Measurements from ENCODE around the gene BCAR3.
"Not testable (repeated sequence)": the region's sequence is repeated elsewhere in the genome, so short reads cannot be mapped to it uniquely, and the experiment has no call there.

The BCAR3 gene

DNA sequence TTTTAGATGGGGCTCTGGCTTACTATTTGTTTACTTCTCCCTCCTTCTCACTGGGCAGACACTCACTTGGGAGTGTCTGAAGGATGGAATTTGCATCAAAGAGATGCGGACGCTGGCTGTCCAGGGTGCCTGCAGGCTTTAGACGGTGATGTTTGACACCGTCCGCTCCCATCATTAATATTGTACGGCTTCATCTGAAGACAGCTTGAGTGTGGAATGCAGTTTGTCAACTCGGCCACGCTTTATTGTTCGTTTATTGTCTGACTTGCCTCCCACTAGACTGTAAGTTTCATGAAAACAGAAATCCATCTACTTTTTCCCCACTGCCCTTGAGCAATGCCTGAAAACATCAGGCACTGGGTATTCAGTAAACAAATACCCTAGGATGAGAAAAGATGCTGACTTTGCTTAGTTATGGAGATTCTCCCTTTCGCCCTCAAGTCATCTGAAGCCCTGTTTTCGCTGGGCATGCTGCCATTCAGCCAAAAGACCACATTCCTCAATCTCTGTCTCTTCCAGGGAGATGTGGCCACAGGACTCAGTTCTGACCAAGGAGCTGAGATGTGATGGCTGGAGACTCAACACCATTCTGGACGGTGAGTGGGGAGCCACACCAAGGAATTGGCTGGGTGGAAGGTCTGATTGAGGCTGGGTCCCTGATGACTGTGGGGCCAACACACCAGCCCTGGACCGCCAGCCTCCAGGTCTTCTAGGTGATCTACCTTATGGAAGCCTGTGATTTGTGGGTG lies 87.6 kb downstream of the BCAR3 start:
- no peak for DNase-seq

DNA sequence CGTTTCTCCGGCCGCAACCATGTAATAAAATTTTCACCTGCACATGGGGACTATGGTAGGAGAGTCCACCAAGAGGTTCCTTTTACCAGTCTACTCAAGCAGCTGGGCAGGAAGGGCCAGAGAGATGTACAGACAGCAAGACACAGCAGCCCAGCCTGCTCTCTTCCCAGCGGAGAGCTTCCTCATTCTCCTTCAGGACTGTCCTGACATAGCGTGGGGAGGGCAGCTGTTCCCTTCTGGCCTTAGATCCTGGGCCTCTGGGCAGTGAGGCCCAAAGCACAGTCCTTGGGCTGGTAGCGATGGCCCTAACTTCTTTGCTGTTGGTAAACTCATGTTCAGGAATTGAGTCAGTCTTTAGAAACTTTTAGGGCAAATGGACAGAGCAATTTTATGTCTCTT lies 89.1 kb downstream of the BCAR3 start:
- DNase-seq = no peak

DNA sequence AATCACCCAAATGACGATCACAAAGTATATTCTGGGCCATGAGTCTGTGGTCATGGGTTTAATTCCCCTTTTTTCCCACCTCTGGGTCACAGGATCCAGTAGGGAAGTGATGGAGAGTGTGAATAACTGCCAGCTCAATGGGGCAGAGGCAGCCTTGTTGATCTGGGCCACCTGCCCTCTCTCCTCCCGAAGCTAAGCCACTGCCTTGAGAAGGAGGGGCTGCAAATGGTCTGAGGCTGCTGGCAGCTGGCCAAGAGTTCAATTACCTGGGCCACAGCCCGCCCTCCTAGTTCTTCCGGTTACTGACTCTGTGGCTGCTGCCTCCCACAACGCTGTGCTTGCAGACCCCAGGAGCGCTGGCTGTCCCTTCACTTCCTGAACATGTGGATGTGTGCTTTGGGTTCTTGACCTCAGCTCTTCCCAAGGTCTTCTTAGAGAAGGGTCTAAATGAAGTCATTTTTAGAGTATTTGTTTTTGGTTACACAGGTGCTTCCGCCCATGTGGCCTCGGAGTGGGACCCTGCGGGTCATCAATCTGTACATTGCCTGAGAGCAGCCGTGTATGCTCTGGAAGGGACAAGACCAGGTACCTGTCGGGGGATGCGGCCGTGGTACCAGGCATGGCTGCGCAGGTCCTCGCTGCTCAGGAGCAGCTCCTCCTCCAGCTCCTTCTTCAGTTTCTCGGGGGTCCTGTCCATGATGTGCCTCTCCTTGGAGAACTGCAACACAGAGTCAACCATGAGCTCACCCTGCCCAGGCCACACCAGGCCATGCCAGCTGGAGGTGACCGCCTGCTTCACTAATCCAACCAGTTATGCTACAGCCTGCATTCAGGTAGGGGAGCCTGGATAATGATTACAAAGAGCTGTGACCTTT lies 89.7 kb downstream of the BCAR3 start:
- DNase-seq = peak; percentile 3

DNA sequence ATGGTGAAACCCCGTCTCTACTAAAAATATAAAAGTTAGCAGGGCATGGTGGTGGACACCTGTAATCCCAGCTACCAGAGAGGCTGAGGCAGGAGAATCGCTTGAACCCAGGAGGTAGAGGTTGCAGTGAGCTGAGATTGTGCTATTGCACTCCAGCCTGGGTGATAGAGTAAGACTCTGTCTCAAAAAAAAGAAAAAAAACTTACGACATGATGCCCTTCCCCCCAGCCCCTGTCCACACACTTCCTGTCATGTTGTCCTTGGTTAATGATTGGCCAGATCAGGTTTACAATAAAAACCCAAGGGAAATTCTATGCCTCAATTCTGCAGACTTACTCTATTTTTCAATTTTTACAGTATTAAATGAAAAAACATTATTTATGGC lies 90.4 kb downstream of the BCAR3 start:
- DNase-seq = not testable (repeated sequence)

DNA sequence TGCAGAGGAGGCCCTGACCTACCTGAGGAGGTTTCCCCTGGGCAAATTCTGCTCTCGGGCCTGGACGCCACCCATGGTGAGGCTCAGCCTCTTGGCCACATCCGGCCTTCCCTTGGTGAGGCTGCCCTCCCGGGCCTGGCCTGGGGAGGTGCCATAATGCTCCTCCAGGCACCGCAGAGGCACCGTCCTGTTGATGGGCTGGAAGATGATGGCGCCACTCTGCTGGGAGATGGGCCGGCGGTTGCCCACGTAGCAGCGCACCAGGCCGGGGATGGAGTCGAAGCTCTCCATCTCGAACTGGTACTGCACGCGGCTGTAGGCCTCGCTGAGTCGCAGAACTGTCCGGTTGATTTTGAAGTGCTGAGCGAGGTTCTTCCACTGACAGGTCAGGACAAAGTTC lies 92.7 kb downstream of the BCAR3 start:
- DNase-seq = no peak

DNA sequence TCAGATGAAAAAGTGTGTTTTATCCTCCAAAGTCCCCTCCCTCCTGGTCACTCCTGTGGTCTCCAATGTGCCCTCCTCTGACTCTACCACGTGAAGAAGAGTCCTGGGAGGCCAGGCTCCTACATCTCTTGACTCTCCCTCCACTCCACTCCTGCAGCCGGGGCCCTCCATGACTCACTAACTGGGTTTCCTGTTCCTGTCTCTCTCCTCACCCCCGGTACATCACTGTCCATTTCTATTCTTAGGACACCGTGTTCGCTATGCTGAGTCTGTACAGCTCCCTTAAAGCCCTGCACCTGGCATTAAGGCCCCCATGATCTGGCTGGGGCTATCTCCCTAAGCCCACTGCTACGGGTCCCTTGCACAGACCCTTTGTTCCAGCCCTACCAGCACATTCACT lies 93.4 kb downstream of the BCAR3 start:
- no peak for DNase-seq

DNA sequence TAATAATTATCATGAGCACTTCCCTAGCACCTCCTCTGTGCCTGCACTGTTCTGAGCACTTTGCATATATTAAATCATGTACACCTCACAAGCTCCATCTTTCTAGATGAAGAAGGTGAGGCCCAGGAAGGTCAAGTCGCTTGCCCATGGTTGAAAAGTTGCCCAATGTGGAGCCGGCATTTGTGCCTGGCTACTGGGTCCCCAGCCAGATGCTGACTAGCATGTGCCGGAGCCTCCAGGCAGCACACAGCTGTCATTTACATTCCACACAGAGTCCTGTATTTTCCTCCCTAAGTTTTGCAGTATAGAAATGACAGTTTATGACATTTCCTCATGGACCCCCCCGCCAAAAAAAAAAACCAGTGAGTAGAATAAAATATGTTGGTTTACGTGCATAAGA lies 94.3 kb downstream of the BCAR3 start:
- DNase-seq = no peak

DNA sequence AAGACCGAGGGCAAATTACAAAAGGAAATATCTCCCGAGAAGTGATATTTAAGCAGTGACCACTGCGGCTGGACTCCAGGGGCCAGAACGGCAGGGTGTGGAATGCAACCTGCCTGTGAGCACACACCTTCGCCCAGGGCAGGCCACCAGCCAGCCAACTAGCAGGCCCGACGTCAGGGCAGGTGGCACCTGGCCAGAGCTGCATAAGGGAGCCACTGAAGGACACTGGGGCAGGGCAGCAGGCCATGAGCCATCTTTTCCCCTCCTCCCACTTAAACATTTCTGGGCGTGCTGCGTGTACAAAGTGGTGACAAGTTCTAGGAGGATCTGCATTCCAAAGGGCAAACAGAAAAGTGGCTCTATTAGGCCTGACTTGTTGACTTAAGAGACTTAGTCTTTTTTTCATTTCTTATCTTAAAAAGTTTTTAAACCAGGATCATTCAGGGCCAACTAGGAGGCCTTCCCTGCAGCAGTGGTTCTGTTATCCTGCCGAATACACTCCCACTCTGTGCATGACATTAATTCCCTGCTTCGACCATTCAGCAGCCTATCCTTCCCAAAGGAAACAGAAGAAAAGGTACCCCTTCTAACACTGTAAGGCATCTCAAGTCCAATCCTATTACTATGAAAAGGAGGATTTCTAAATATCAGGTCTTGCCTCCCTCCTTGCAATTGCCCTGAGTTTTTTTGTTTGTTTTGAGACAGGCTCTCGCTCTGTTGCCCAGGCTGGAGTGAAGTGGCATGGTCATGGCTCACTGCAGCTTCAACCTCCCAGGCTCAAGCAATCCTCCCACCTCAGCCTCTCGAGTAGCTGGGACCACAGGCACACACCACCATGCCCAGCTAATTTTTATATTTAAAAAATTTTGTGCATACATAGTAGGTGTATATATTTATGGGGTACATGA lies 96.3 kb downstream of the BCAR3 start:
- DNase-seq = no peak

DNA sequence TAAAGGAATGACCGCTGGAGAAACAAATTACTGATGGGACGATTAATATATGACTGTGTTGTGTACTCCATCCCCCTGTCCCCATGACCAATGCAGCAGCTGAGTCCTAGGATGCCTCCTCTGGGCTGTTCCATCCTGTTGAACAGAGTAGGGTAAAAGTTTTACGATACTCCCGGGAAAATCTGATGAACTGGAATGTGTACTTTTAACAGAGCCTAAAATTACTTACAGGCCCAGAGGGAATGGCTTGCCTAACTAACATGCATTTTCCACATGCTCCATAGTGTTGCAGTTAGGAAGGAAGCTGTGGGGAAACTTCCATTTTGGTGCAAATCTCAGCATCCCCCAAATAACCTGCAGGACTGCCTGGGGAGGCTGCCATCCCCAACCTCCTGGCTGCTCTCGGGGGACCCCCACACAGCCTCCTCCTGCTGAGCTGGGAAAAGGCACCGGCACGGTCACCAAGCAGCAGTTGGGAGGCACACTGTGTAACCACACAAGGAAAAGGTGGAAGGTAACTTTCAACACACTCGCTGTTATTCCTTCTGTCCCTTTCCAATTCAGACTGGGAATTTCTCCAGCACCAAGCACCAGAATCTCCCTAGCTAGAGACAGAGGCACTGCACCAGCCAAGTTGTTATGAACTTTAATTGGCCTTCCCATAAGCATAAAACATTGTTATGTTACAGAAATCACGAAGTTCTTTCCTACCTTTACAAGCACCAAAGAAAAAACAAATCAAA lies 97.2 kb downstream of the BCAR3 start:
- no peak for DNase-seq

DNA sequence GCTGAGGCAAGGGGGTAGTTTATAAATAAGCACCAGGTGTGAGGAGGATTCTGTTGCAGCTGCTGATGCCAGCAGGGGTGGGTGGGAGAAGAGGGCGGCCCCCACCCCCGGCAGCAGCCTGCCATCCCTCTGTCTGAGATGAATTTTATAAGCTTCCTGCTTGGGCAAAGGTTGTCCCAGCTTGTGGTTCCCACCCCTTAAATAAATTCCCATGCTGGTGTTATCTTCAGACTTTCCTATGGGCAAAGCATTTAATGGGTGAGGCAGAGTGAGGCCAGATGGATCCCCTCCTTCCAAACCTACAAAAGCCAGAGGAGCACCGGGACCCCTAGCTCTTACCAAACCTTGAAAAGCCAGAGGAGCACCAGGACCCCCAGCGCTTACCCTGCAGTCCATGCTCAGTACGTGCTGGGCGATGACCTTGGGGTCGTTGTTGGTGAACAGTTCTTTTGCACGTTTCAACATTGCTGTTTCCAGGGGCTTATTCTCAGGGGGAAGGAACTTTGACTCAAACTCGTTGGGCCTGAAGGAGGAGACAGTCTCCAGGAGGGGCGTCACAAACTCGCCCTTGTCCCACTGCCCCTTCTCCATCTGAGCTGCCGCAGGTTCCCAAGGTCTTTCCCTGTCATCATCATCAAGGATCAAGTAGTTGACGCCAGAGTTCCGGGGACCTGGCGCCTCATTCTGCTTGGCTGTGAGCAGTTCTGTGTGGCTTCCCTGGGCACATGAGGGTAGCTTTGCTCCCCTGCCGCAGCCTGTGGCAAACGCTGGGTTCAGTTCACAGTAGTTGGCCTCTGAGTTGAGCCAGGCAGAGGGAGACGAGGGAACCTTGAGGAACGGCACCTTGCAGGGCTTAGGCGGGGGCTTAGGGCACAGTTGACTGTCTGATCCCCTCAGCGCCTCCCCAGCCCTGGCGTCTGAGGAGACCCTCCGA lies 99.5 kb downstream of the BCAR3 start:
- no peak for DNase-seq

DNA sequence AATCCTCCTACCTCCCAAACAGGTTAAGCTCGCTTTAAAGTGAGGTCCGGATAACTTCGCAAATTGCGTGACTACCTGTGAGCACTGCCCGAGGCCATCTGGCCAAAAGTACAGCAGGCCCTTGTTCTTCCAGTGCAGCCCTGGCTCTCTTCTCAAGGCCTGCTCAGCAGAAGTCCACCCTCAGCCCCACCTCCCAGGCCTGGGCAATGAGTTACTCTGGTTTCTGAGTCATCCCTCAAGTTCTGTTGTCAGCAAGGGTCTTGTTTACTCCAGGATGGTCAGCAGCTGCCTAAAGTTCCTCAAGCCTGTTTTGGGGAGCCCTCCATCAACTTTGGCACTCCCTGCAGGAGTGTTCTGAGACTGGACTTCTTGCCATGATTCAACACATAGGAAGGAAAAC lies 101.7 kb downstream of the BCAR3 start:
- DNase-seq = no peak

DNA sequence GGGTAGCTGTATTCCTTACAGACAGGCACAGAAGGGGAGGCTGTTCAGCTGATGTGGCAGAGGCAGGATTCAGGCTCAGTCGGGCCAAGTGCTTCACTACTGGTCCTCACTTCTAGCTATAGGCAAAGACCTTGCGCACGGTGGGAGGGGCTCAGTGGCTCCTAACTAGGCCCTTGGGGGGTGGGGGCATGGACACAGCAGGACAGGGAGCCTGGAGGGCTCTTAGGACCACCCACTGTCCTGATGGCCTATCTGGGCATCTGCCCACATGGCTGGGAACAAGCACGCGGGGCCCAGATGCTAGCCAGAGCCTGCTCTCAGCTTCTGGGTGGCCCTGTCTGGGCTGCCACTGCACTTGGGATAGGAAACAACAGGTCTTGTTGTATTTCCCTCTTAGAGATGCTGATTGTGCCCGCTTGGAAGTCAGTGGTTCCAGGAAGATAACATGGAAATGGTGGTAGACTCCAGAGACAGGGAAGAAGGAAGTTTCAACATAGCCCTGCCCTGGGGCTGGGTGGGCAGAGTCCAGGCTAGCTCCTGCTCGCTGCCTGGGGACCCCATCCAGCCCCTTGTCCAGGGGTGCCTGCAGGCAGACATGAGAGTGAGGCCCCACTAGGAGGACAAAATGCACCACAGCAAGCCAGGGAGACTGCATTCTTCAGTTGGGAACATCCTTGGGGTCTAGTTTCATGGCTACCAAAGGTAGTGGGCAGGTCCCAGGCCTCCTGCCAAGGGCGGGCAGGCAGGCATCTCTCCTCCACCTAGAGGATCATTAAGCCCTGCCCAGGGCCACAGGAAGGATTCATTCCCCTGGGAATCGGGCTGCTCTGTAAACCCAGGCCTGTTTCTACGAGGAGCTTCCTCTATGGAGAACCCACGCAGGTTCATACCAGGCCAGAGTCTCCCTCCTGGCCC lies 102.5 kb downstream of the BCAR3 start:
- DNase-seq = no peak

DNA sequence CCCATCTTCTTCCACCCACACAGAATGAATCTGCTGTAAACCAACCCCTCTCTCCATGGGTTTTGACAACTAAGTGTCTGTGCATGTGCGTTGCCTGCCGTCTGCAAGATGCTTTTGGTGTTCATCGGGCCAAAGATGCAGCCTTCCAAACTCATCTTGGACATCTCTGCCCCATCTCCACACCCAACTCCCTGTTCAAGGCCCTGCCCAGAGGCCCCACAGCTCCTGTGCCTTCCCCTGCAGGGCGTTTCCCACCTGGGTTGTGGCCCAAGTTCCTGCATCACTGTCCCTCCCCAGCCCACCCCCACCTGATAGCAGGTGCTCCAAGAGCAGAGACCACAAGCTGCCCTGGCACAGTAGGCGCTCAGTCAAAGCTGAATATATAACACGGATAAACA lies 103.2 kb downstream of the BCAR3 start:
- DNase-seq = no peak

DNA sequence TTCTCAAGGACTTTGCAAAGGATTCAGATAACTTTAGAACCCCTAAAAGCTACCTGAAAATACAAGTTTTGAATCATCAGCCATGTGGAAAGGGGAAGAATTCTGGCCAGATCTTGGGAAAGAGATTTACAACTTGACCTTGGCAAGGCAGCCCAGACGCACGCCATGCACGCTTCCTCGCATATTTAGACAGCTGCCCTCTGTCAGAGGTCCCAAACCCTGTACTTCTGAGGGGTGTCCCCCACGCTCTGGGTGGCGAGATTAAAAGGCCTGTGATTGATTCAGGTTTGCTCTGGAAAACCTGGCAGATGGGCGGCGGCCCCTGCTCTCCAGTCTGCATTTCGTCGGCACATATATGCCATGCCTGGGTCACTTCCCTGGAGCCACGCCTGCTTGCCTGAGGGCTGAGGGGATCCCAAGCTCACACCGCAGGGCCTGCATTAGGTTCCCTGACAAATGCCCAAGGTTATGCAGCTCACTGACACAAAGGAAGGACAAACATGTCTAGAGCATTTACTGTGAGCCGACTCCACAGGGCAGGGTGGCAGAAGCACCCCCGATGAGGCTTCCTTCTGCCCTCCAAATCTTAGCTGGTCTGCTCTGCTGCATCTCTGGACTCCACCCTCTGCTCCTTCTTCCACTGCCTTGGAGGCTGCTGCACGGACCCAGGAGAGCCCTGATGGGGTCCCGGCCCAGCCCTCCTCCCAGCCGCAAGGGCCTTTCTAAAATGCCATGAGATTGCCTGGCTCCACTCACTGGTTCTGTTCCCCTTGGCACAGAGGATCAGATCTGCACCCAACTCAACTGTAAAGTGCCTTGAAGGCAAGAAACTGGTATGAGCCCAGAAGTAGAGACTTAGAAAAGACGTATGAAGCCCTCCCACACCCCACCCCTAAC lies 103.9 kb downstream of the BCAR3 start:
- DNase-seq = no peak

DNA sequence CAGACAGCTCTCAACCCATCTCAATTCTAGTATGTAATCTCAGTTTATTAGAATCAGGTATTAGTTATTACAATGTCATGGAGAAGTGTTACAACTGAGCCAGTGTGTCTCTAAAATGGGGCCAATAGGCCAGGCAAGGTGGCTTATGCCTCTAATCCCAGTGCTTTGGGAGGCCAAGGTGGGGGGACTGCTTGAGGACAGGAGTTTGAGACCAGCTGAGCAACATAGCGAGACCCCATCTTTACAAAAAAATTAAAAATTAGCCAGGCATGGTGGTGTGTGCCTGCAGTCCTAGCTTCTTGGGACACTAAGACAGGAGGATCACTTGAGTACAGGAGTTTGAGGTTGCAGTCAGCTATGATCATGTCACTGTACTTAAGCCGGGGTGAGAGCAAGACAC lies 104.9 kb downstream of the BCAR3 start:
- no peak for DNase-seq

DNA sequence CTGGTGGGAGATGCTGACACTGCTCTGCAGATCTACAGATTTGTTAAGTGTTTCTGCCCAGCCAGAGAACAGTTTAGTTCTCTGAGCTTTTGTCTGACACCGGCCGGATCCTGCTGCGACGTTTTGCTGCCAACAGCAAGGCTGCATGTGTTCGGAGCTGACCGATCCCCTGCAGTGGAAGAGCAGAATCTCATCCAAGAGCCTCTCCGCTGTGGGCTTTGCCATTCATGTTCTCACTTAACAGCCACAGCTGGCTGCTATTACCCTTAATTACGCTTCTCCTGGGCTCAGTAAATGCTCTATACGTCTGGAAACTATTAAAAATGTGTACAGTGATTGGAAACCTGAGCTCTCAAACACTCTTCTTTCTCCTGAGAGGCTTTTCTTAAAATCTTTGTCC lies 105.3 kb downstream of the BCAR3 start:
- no peak for DNase-seq

DNA sequence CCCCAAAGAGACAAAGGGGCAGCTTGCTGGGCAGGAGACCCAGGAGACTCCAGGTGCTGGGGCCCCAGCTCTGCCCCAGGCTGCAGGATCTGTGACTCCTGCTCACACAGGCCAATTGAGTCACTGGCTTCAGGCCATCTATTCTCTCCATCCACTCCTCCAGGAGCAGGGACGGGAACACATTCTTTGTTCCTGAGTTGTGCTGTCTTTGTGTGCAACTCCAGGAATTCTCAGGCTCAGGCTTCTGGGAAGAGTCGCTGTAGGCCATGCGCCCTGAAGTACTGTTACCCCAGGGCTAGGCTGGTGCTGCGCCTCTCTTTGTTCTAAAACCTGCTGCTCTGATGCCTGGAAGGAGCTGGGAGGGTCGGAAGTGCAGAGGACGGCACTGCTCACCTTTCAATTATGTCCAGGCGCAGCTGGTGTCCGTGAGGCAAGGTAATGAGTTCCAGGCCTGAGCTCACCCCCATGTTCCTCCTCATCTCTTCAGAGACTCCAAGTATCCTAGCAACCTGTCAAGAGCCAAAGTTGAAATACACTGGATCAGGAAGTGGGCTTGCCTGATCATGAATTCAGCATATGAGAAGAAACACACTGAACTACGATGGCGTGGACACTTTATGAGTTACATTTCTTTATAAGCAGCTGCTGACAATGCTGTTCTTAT lies 105.9 kb downstream of the BCAR3 start:
- no peak for DNase-seq

DNA sequence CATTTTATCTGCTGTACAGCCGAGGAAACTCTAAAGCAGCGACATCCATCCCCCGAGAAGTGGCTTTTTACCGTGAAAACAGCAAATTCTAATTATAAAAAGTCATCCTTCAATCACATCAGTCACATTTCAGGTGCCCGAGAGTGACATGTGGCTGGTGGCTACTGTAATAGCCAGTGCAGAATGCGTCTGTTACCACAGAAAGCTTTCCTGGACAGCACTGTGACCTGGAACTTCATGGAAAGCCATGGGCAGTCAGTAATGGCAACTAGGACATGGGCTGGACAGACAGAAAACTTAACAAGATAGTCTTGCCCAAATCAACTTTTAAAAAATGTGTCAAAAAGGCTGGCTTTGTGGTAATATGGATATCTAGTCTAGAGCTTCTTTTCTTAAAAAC lies 106.6 kb downstream of the BCAR3 start:
- no peak for DNase-seq

DNA sequence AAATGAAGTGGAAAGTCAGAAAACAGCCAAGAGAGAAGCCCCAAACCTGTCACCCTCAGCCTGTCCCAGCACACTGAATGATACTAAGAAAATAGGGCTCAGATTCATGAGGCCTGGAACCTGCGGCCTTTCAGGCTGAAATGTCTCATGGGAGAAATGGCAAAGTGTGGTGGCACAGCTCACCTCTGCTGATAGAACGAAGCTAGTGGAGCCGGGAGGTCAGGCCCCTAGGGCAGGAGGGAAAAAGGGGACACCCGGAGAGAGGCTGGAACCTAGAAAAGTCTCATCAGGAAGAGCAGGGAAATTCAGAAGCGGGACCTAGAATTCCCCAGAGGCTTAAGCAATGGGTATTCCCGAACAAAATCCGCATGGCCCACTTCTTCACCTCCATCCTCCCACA lies 107.1 kb downstream of the BCAR3 start:
- DNase-seq = no peak
